Activated CD8-positive, alpha-beta memory T cell treated with anti-CD3 and anti-CD28 coated beads, Interleukin-2, amount 50 U/mL, for 4 hours (primary cell): Measurements from ENCODE around the gene ITGA1.
"Not testable (repeated sequence)": the region's sequence is repeated elsewhere in the genome, so short reads cannot be mapped to it uniquely, and the experiment has no call there.

ENCODE experiments used
- DNase-seq: peaks from one replicate; pipeline ENCODE4 v3.0.0-alpha.2; 2020

Gene ITGA1

DNA sequence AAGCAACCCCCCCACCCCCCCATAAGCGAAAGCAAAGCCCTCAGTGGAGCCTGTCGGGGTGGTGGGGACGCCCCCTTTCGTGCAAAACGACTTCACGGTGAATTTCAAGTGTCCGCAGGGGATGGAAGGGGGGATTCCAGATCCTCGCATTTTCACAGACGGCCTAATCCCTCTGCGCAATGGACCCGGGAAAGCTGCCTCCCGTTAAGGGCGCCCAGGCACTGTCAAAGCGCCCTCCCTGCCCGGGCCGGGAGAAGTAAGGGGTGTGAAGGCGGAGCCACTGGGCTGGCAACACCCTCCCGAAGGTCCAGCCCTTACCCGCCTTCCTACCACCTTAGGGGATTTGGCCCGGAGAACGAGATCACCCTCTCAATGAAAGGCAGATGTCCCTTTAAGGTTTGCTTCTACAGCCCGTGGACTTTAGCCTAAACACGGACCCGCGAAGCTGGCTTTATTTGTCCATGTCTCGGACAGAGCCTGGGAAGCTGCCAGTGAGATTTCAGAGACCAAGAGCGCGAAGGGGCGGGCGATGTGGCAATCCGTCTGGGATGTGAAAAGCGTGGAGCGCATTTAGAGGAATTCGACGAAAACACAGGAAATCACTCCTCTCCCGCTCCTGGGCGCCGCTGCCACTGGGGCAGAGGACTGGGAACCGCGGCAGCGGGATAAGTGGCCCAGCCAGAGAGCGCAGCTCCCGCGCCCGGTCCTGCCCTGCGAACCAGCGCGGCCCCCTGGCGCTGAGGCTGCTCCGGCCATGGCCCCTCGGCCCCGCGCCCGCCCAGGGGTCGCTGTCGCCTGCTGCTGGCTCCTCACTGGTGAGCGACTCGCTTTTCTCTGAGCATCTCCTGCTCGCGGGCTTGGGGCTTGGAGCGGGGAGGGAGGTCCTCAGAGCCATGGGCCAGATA lies at the start of gene ITGA1, which contains the start of gene PELO:
ITGA1 (plus strand) TSS at position 317 of the 905 bp plus-strand sequence; CDS start at position 755, 438 bp downstream.
PELO (plus strand) TSS at position 317 of the 905 bp plus-strand sequence. CDS start 12,479 bp downstream, outside the sequence.
- peak; percentile 46 for DNase-seq

GRCh38 chr5:52738095-52738506 lies 49.6 kb upstream of the ITGA1 start:
- DNase-seq: no peak

GRCh38 chr5:52740007-52740406 lies 47.7 kb upstream of the ITGA1 start:
- DNase-seq: no peak

DNA sequence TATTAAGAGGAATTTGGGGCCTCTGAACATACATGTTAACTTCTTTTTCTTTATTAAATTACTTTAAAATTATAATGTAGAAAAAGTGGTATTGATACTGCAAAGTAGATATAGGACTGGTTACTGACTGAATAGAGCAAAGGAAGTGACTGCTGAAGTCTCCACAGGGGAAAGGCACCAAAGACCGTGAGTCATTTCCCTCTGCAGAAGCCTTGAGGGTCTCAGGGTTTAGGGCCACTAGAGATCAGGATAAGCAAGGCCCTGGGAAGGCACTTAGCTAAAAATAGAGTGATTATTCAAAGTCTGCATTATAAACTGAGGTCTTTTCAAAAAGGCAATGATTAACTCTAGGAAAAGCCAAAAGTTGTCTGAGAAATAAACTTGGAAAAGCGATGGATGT lies 44.7 kb upstream of the ITGA1 start:
- peak; percentile 19 for DNase-seq

GRCh38 chr5:52743529-52743928 lies 44.2 kb upstream of the ITGA1 start:
- DNase-seq: no peak

DNA sequence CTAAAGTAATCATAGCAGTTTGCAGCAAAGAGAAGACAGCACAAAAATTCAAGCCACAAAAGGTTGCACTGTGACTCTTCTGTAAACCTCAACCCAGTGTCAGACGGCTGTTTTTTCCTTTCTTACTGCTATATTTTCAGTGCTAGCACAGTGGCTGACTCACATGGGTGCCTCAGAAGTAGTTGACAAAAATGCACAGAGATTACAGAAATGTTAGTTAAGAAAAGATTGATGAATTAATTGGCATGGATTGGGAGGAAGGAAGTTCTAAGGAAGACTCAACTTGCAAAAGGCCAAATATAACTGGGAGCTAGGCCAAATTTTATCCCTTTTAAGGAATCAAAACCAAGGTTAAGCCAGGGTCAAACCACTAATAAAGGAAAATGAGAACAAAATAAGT lies 43.7 kb upstream of the ITGA1 start:
- peak; percentile 26 for DNase-seq

DNA sequence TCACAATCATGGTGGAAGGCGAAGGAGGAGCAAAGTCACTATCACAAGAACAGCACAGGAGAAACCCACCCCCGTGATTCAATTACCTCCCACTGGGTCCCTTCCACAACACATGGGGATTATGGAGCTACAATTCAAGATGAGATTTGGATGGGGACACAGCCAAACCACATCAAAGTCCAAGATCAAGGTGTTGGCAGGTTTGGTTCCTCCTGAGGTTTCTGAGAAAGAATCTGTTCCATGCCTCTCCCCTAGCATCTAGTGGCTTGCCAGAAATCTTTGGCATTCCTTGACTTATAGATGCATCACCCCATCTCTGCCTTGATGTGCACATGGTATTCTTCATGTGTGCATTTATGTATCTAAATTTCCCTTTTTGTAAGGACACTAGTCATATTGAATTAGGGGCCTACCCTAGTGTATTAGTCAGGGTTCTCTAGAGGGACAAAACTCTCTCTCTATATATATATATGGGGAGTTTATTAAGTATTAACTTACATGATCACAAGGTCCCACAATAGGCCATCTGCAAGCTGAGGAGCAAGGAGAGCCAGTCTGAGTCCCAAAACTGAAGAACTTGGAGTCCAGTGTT lies 42.8 kb upstream of the ITGA1 start:
- DNase-seq: not testable (repeated sequence)

- DNase-seq: no peak
Observed at GRCh38 chr5:52746539-52746938, 41.2 kb upstream of the ITGA1 start.

GRCh38 chr5:52748590-52748989 lies 39.1 kb upstream of the ITGA1 start:
- no peak for DNase-seq

GRCh38 chr5:52749666-52750065 lies 38.0 kb upstream of the ITGA1 start:
- no peak for DNase-seq

DNA sequence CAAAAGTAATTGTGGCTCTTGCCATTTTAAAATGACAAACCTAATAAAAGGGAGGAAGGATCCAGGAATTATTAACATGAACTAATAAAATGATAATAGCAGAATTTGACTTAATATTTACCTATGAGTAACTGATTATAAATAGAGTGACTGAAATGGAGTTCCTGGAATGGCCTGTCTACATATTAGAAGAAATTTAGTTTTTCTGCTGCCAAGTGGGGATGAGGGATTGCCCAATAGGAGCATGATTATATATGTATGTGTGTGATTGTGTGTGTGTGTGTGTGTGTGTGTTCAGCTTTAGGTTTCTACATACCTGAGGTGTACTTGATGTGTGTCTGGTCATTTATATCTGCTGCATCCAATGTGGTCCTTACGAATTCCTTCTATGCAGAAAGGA lies 36.6 kb upstream of the ITGA1 start:
- no peak for DNase-seq

DNA sequence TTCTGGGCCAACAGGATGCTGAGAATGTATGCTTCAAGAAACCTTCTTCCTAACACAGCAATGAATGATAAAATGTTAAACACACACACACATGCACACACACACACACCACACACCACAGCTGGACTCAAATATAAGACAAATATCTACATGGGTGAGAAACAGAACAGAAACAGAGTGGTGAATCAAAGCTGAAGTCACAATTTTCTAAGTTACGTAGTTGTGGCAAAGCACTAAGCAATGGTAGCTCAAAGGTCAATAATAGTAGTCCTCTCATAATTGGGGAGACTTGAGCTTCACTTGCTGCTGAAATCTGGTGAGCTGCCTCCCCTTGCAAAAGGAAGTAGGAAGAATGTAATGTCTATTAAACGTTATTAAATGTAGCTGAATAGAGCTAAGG lies 33.7 kb upstream of the ITGA1 start:
- no peak for DNase-seq

DNA sequence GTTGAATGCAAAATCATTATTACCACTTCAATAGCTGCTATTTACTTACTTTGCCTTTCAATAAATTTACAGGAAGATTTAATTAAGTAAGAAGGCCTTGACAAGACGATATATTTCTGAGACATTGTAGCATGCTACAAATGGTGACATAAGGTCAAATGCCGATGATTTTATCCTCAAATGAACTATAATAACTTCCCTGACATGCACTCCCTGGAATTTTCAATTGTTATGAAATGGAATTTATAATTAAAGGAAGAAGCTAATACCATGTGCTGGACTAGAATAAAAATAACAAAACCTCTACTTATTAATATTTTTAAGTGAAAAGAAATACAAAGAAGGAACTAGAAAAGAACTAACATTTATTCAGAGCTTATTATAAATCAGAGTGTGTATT lies 30.2 kb upstream of the ITGA1 start:
- no peak for DNase-seq

DNA sequence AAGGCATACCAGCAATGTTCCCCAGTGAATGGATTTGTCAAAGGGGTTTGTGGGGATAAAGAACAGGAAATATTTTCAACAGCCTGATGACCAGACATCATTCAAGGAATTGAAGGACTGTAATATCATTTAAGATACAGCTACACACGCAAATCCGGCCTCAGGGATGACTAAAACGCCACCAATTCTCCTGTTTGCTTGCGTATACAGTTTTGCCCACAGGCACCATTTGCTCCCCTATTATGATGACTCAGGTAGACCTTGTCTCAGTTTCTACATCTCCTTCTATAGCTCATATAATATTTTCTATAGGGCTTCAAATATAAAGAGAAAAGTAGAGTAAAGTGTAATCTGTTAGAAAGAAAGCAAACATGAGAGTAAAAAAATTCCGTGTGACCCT lies 29.7 kb upstream of the ITGA1 start:
- DNase-seq: no peak

DNA sequence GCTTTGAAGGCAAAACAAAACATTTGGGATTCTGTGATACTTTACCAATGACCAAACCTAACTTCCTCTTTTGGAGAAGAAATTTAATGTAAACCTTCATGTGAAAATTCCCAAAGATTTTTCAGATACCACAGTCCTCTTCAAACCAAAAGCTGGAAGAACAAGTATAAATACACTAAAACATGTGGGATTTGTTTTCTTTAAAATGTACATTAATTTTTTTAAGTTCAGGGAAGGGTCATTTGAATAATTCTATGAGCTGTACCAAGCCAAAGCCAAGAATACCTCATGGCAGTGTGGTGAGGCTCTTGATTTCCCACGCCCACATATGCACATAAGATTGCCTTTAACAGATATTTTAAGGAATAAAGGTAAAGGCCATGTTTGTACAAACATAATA lies 28.4 kb upstream of the ITGA1 start:
- DNase-seq: no peak

GRCh38 chr5:52760695-52761366 lies 26.9 kb upstream of the ITGA1 start:
- DNase-seq: no peak

DNA sequence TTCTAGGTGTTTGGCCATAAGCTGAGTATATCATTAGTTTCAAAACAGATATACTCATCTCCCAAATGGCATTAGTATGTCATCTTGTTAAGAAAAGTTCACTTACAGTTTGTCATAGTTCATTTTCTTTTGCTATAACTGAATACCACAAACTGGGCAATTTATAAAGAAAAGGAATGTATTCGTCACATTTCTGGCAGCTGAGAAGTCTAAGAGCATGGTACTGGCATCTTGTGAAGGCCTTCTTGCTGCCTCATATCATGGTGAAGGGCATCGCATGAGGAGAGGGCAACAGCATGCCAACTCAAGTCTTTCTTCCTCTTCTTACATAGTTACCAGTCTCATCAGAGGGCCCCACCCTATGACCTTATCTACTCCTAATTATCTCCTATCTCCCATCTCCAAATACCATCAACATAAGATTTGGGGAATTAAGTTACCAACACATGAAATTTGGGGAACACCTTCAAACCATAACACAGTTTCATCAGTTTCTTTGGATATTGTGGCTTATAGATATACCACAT lies 20.4 kb upstream of the ITGA1 start:
- no peak for DNase-seq

GRCh38 chr5:52767766-52768480 lies 19.8 kb upstream of the ITGA1 start:
- DNase-seq: no peak

DNA sequence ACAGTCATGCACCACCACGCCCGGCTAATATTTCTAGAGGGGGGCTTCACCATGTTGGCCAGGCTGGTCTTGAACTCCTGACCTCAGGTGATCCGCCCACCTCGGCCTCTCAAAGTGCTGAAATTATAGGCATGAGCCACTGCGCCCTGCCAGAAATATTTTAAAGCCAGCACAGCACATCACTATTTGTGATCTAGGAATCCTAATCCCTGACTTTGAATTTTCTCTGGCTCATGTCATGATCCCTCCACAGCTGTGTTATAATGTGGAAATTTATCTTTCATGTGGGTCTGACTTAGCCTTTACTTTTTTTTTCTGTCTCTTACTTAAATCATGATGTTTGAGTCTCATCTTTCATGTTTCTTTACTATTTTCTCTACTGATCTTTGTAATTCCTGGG lies 18.7 kb upstream of the ITGA1 start:
- no peak for DNase-seq

GRCh38 chr5:52770287-52770939 lies 17.3 kb upstream of the ITGA1 start:
- DNase-seq: no peak

DNA sequence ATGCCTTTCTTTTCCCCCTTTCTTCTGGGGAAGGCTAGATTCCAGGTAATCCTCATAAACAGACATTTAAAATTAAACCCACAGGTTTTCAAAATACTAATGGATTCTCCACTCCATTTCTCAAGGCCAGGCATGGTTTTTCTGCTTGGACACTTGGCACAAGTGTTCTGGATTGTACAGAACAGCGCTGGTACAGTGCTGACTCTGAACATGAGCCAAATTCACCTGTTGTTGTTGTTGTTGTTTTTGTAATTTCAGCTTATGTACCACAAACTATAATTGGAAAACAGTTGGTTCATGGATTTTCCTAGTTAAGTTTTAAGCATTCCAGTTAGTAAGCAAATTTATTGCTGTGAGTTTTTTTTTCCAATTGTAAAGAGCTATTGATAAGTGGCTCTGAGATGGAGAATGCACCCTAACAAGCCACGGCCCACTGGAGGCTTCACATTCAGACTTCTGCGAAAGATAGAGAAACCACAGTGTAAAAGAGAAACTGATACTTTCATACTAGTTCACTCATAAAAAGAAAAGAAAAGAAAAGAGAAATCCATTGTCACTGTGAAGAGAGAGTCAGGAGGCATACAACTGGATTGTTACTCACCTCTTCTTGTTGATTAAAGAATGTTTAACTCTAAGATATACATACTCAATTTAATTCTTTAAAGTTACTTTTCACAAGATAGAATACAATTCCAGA lies 16.2 kb upstream of the ITGA1 start:
- peak; percentile 24 for DNase-seq

DNA sequence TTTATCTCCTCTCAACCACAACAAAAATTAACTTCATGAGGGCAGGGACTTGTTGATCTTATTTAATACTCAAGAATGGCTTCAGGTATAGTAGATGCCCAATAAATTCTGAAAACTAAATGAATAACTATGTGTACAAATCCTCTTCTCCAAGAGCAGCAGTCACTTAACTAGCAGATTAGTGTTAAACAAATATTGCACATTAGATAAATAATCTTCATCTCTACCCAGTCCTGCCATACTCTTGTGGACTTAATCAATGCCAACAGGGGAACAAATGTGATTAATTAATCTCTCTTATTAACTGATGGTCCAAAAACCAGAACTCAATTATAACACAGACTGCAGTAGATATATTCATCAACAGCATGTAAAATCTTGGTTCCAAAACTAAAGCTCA lies 15.0 kb upstream of the ITGA1 start:
- no peak for DNase-seq
